NK-92 treated with Interleukin-12 subunit alpha and Interleukin-12 subunit beta, amount 100 ng/mL, for 24 hours (cell line): ENCODE results near the gene LGR5.
"Not testable (repeated sequence)": the region's sequence is repeated elsewhere in the genome, so short reads cannot be mapped to it uniquely, and the experiment has no call there.

Experiments
- DNase-seq: peaks from one replicate; lab custom pipeline; 2025; lab: John Stamatoyannopoulos, UW

The LGR5 gene

DNA sequence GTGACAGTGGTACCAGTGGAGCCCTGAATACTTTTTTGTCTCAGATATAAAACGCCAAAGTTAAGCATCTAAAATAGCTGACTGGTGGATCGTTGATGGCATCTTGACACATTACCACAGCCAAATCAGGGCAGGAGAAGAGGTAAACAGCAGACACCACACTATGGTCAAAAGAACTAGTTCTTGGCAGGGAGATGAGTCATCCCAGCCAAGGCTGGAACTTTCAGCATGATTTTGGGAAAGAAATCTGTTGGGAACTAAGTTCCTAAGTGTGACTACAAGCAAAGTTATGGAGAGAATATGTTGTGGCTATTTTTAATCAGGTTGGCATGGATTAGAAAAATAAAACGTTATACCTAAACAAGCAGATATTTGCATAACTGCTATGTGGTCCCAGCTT is 36.9 kb downstream of the LGR5 start:
- no peak for DNase-seq

- DNase-seq, result no peak
These were observed 38.0 kb downstream of the LGR5 start for GRCh38 chr12:71477609-71478008.

DNA sequence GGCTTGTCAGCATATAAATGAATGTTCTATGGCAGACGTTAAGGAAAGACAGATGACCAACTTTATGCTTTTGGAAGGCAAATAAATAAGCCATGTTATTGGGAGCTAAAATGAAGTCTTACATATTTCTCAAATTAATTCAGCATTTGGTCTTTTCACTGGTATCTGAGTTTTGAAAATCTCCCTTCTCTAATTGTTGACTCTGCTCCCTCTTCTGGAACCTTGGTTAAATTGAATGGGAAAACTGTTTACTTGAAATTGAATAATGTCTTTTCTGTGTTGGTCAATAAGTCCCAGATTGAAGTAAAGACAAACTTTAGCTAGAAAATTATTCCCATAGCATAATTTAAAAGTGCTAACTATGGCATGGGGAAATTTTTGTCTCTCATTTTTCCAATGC is 38.7 kb downstream of the LGR5 start:
- DNase-seq, result no peak

GRCh38 chr12:71484272-71484905 is 44.8 kb downstream of the LGR5 start:
- no peak for DNase-seq

DNA sequence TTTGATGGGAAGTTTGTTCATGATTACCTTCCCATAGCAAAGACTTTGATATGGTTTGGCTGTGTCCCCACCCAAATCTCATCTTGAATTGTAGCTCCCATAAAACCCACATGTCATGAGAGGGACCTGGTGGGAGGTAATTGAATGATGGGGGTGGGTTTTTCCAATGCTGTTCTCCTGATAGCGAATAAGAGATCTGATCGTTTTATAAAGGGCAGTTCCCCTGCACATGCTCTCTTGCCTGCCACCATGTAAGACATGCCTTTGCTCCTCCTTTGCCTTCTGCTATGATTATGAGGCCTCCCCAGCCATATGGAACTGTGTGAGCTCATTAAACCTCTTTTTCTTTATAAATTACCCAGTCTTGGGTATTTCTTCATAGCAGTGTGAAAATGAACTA is 51.2 kb downstream of the LGR5 start:
- not testable (repeated sequence) for DNase-seq

DNA sequence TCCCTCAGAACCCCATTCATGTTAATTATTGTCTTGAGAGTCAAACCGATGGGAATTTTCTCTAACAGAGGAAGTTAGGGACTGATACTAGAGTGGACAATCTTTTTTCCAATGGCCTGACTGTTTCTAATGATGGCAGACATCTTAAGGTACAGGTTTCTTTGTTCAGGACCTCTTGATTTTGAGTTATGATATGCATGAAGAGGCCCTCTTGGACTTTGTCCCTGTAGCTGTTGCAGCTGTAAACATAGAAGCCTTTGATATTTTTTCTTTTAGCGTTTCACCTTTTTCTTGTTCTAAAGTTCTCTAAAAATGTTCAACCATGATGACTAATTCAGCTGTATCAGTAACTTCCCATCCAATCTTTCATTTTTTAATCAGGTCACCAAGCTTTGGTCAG is 53.0 kb downstream of the LGR5 start:
- no peak for DNase-seq

GRCh38 chr12:71499834-71500233 is 60.2 kb downstream of the LGR5 start:
- no peak for DNase-seq

DNA sequence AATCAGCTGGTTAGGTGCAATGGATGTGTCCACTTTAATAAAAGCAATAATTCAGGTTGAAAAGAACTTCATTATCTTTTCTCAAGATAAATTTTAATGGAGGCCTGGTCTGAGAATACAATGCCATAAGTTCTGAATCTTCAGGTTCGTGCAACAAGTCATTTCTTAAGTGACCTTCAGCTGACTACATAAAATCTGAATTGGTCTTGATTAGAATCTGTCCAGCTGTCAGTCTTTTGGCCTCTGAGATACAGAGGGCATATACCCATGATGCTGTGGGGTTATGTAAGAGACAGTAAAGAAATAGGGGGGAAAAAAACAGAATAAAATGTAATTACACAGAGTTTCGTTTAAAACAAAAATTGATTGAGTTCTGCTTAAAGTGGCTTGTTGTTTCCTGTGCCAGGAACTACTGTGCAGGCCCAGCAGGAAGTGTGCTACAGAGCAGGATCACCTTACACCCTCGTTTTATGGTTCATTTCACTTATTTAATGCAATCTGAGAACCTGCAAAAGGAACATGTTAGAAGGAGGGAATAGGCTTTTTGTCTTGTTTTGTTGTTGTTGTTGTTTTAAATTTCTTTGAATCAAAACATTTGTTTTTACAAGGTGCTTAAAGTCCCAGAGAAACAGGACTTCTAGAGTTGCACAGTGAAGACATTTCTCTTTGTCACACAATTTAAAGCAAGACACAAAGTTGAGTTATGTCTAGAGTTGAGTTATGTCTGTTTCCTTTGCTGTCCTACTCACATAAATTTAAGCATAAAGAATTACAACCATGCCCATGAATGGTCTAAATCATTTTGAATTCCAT is 64.2 kb downstream of the LGR5 start:
- no peak for DNase-seq

DNA sequence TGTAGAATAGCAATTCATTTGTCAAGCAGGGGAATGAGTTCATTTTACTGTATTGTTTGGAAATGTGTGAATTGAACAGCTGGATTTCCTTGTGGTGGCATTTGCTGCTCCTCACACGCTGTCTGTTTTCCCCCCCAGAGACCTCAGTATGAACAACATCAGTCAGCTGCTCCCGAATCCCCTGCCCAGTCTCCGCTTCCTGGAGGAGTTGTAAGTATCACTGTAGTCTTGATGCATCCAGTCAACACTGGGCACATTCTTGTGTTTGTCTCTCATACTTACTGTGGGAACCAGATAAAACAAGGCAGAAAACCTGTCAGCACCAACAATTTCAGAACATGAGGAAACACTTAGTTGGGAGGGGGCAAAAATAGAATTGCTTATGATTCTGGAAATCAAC is 64.9 kb downstream of the LGR5 start:
- DNase-seq, result no peak

DNA sequence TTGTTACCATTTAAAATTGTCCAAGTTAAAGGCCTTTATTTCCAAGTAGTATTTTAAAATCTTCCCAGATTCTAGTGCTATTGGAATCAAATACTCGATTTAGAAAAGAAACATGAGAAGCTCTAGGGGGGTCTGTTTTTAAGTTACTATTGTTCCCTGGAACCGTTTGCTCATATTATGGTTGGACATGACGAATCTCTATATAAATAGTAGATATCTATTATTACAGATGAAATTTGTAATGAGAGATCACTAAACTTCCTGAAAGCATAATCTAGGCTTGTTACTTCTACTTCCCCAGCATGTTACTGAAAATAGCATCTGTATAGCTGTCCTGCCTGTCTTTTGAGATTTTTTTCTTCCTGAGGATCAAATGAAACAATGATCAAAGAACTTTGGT is 70.1 kb downstream of the LGR5 start:
- no peak for DNase-seq

DNA sequence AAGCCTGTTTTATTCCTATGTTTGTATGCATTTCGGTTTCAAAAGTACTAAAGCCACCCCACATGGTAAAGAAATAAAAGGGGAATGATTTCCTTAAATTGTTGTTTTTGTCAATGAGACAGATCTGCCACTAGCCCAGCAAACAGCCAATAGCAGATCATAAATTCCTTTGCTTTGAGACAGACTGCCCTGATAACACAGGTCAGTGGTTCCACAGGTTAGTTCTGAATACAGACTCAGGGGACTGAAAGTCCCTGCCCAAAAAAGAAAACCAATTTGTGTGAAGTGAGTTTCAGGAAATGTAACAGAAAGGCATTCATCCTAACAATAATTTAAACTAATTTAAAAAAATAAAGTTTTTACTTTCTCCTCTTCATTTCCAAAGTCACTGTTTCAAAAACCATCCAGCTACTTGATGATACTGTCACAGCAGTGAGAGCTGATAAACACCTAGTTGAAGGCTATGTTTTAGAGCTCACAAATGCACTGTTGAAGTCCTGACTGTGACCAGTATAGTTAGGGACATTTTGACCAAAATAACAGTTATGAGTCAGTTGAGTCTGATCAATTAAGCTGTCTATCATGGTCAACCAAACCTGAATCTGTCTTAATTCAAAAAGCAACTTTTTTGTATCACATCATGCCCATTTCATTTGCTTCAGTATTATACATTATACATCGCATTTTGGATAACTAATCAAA is 77.7 kb downstream of the LGR5 start:
- DNase-seq, result no peak

- DNase-seq, result no peak
These were observed 81.5 kb downstream of the LGR5 start for GRCh38 chr12:71521125-71521524.

GRCh38 chr12:71524626-71525025 is 85.0 kb downstream of the LGR5 start:
- no peak for DNase-seq

DNA sequence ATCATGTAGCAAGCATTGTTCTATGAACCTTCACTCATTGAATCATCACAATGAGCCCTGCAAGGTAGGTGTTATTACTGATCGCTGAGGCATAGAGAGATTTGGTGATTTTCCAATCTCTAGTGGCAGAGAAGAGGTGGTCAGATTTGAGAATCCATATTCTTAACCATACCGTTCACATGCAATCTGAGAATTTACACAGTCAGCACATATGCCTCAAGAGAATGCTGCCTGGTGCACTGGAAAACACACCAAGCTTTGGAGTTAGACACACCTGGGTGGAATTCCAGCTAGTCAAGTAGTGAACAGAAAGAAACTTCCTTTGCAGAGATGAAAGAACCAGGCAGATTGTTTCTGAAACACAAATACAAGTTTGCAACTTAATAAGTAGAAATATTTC is 94.1 kb downstream of the LGR5 start:
- DNase-seq, result no peak

DNA sequence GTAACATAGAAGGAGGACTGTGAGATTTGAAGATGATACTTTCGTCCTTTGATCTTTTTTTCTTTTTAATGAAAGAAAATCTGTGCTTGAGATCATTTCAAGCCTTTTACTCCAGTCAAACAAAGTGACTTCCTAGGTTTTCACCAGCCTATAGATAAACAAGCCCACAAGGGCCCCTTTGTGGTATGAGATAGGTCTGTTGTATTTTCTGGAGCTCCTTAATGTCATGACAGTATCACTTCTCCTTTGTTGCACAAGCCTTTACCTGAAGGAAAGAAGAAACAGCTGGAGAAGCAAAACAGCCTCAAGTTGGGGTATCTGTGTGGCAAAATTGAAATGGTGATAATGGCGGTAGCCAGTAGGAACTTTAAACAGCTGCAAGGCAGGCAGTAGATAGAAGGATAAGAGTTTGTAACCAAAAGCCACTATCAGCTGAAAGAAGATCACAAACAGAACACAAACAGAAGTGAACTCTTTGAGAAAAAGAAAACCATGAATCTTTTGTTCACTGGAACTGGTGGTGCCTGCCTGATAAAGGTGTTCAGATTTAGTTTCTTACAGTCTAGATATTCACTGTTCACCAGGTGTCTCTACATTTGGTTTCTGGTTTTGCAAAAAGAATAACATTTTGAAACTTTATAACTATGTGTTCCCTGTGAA is 96.8 kb downstream of the LGR5 start:
- DNase-seq, result no peak

- no peak for DNase-seq
These were observed 97.5 kb downstream of the LGR5 start for GRCh38 chr12:71536939-71537622.

- no peak for DNase-seq
These were observed 99.2 kb downstream of the LGR5 start for GRCh38 chr12:71538807-71539206.

DNA sequence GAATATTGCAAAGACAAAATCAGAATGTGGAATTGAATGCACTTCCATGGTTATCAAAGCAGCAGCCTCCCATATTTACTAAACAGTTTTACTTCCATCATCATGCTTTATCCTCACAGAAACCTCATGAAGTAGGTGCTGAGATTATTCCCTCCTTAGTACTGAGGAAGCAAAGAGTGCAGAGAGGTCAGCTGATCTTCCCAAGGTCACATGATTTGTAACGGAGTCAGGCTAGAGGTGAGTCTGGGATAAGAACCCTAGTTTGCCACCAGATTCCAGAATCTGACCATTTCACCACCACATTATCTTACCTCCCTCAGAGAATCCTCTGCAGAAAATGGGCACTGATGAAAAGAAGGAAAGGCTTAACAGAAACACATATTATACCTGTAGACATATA is 102.0 kb downstream of the LGR5 start:
- DNase-seq, result no peak

DNA sequence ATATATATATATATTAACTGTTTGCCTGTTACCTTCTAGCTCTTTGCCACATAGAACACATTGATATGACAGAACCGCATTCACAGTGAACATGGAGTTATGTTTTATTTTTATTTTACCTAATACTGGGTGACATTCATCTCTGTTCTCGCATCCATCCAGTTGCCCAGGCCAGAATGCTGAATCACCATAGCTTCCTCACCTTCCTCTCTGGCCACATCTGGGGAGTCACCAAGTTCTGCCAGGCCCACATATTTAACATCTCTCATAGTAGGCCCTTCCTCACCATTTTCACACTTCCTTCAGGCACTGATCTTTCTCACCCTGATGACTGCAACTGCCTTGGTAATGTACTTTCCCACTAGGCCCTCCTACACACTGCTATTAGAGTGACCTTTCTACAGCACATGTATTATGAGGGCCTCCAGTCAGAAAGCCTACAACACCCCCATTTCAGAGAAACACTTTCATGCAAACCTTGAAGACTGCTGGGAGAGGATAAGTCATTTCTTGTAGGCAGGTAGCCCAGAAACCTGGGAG is 106.8 kb downstream of the LGR5 start:
- no peak for DNase-seq

- no peak for DNase-seq
These were observed 109.3 kb downstream of the LGR5 start for GRCh38 chr12:71548893-71549292.

DNA sequence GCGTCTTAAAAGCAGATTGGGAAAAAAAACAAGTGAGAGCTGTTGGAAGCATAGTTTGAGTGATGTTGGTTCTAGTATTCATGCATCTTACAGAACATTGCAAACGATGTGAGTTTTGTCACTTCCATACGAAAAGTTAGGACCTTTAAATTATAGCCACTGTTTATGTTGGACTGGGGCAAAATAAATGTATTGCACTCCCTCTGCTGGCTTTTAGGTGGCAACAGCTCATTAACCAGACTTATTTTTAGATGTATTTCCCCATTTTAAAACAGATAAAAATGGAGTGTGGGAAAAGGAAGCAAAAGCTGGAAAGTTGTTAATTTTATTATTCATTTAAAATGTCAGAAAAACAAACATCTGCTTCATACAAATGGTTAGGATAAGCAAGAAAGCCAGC is 111.9 kb downstream of the LGR5 start:
- DNase-seq, result no peak
